ENCODE measurements around the gene SPDEF.

The SPDEF gene

GRCh38 chr6:34557228-34557627 lies 1.1 kb upstream of the SPDEF start:
- no peak for TF ChIP-seq MAX (IDR thresholded peaks at IDR 0.05; ENCODE audit: low read depth, low read length)
- TF ChIP-seq CTCF (IDR thresholded peaks at IDR 0.05; ENCODE audit: low read depth, low read length): no peak
- TF ChIP-seq POLR2A (IDR thresholded peaks at IDR 0.05; ENCODE audit: extremely low read depth, insufficient read length): no peak
- no peak for TF ChIP-seq MYC (IDR thresholded peaks at IDR 0.05; ENCODE audit: low read depth, low read length)
- DNase-seq (ENCODE audit: low read depth): no peak
- H3K4me3 ChIP-seq (ENCODE audit: low read depth, low read length): no peak overlapping the region

GRCh38 chr6:34556493-34556892 lies 364 bp upstream of the SPDEF start:
- TF ChIP-seq POLR2A (IDR thresholded peaks at IDR 0.05; ENCODE audit: extremely low read depth, insufficient read length): no peak
- TF ChIP-seq CTCF (IDR thresholded peaks at IDR 0.05; ENCODE audit: low read depth, low read length): no peak
- no peak for TF ChIP-seq MYC (IDR thresholded peaks at IDR 0.05; ENCODE audit: low read depth, low read length)
- TF ChIP-seq MAX (IDR thresholded peaks at IDR 0.05; ENCODE audit: low read depth, low read length): no peak
- no peak for DNase-seq (ENCODE audit: low read depth)
- H3K4me3 ChIP-seq (ENCODE audit: low read depth, low read length): no peak overlapping the region

GRCh38 chr6:34555328-34555727 lies 801 bp downstream of the SPDEF start:
- no peak overlapping the region for H3K4me3 ChIP-seq (ENCODE audit: low read depth, low read length)
- TF ChIP-seq CTCF (IDR thresholded peaks at IDR 0.05; ENCODE audit: low read depth, low read length) (no peak), POLR2A (IDR thresholded peaks at IDR 0.05; ENCODE audit: extremely low read depth, insufficient read length) (no peak), MAX (IDR thresholded peaks at IDR 0.05; ENCODE audit: low read depth, low read length) (no peak), MYC (IDR thresholded peaks at IDR 0.05; ENCODE audit: low read depth, low read length) (no peak)
- no peak for DNase-seq (ENCODE audit: low read depth)

- peak; percentile 44 for DNase-seq (ENCODE audit: low read depth)
- no peak overlapping the region for H3K4me3 ChIP-seq (ENCODE audit: low read depth, low read length)
- TF ChIP-seq MAX (IDR thresholded peaks at IDR 0.05; ENCODE audit: low read depth, low read length) (no peak), MYC (IDR thresholded peaks at IDR 0.05; ENCODE audit: low read depth, low read length) (no peak), POLR2A (IDR thresholded peaks at IDR 0.05; ENCODE audit: extremely low read depth, insufficient read length) (no peak), CTCF (IDR thresholded peaks at IDR 0.05; ENCODE audit: low read depth, low read length) (no peak)
These were observed 1.2 kb downstream of the SPDEF start for GRCh38 chr6:34555007-34555322.

DNA sequence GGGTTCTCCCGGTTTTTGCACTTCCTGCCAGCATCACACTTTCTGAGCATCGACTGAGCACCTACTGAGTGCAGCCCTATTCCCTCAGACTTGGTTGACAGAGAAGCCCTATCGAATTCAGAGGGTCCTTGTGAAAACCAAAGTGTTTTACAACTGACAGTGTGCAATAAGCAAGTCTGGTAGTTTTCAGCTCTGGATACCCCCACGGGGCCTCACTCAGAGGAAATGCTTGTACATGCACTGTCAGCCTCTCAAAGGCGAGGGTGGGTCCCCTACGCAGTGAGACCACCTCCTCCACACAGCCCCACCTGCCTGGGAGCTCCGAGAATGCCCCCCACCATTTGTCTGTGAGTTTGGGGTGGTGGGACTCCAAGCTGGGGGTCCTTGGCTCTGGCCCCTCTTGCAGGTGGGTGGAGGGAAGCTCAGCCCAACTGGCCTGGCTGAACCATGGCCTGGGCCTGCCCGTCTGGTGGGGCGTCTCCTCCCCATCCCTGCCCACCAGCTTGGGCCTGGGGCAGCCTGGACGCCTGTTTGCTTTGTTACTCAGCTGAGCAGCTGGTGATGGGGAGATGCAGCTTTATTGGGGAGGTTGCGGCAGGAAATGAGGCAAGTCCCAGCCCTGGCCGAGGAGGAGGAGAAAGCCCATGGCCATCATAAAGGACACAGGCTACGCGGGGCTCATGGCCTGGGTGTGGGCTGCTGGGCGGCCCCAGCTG lies 1.7 kb downstream of the SPDEF start:
- peak; percentile 64 for DNase-seq (ENCODE audit: low read depth)
- H3K4me3 ChIP-seq (ENCODE audit: low read depth, low read length): no peak overlapping the region
- TF ChIP-seq CTCF (IDR thresholded peaks at IDR 0.05; ENCODE audit: low read depth, low read length) (no peak), POLR2A (IDR thresholded peaks at IDR 0.05; ENCODE audit: extremely low read depth, insufficient read length) (no peak)

- TF ChIP-seq CTCF (IDR thresholded peaks at IDR 0.05; ENCODE audit: low read depth, low read length) (no peak), POLR2A (IDR thresholded peaks at IDR 0.05; ENCODE audit: extremely low read depth, insufficient read length) (no peak), MAX (IDR thresholded peaks at IDR 0.05; ENCODE audit: low read depth, low read length) (no peak), MYC (IDR thresholded peaks at IDR 0.05; ENCODE audit: low read depth, low read length) (0 out of 2 replicates have a peak, but pooled peaks have one; percentile 7)
- no peak overlapping the region for H3K4me3 ChIP-seq (ENCODE audit: low read depth, low read length)
- DNase-seq (ENCODE audit: low read depth): peak; percentile 66
These were observed 2.4 kb downstream of the SPDEF start for GRCh38 chr6:34553750-34554149.
